ENCODE measurements around the gene LHFPL3.
"Not testable (repeated sequence)": the region's sequence is repeated elsewhere in the genome, so short reads cannot be mapped to it uniquely, and the experiment has no call there.

The LHFPL3 gene

GRCh38 chr7:104906032-104906431, 577.6 kb downstream of the LHFPL3 start:
- no peak for DNase-seq

- no peak for DNase-seq
Observed at GRCh38 chr7:104906556-104906955, 578.2 kb downstream of the LHFPL3 start.

- DNase-seq: no peak
Observed at GRCh38 chr7:104908636-104909035, 580.2 kb downstream of the LHFPL3 start.

- DNase-seq: no peak
Observed at GRCh38 chr7:104909096-104909495, 580.7 kb downstream of the LHFPL3 start.

- DNase-seq: no peak
Observed at GRCh38 chr7:104914421-104914820, 586.0 kb downstream of the LHFPL3 start.

GRCh38 chr7:104921596-104921995, 593.2 kb downstream of the LHFPL3 start:
- DNase-seq: no peak

GRCh38 chr7:104922182-104923009, 594.0 kb downstream of the LHFPL3 start:
- no peak for DNase-seq

GRCh38 chr7:104923010-104923421, 594.6 kb downstream of the LHFPL3 start:
- peak; percentile 86 for DNase-seq

- not testable (repeated sequence) for DNase-seq
Observed at GRCh38 chr7:104926189-104926588, 597.8 kb downstream of the LHFPL3 start.

- DNase-seq: no peak
Observed at GRCh38 chr7:104926601-104927041, 598.2 kb downstream of the LHFPL3 start.

- no peak for DNase-seq
Observed at GRCh38 chr7:104927055-104927454, 598.7 kb downstream of the LHFPL3 start.

- DNase-seq: no peak
Observed at GRCh38 chr7:104928721-104929400, 600.5 kb downstream of the LHFPL3 start.

GRCh38 chr7:104929921-104930320, 601.5 kb downstream of the LHFPL3 start:
- no peak for DNase-seq

- DNase-seq: no peak
Observed at GRCh38 chr7:104931181-104931781, 602.9 kb downstream of the LHFPL3 start.

GRCh38 chr7:104933022-104933421, 604.6 kb downstream of the LHFPL3 start:
- DNase-seq: no peak

GRCh38 chr7:104933521-104933988, 605.2 kb downstream of the LHFPL3 start:
- no peak for DNase-seq

- no peak for DNase-seq
Observed at GRCh38 chr7:104934665-104935064, 606.3 kb downstream of the LHFPL3 start.

- DNase-seq: no peak
Observed at GRCh38 chr7:104935276-104935675, 606.9 kb downstream of the LHFPL3 start.

- DNase-seq: no peak
Observed at GRCh38 chr7:104936546-104936945, 608.1 kb downstream of the LHFPL3 start.

GRCh38 chr7:104937489-104937888, 609.1 kb downstream of the LHFPL3 start:
- DNase-seq: not testable (repeated sequence)

- no peak for DNase-seq
Observed at GRCh38 chr7:104938741-104939390, 610.5 kb downstream of the LHFPL3 start.

- DNase-seq: no peak
Observed at GRCh38 chr7:104940023-104940710, 611.8 kb downstream of the LHFPL3 start.

Data from NCI-H2107 (cell line).